Prostate gland (tissue), 2 donors: ENCODE data around the gene SUV39H2. TPM values are rescaled to one million over a fixed set of nuclear protein-coding genes. Genes with fewer than 3 reads are reported as not detected.

Experiments used
- DNase-seq: peaks from one replicate; pipeline ENCODE4 v3.0.0-alpha.2; 2019; ENCODE audit warnings: low spot score
- H3K27ac ChIP-seq, 2 donors: fragments of 200-600 bp; sonication (generic); 2 replicates each; pipeline ENCODE4 v1.5.1; 2017 to 2019
- H3K27me3 ChIP-seq: fragments of 200-600 bp; sonication (generic); replicated peaks from 2 replicates; pipeline ENCODE4 v1.5.1; 2019; ENCODE audit not compliant: insufficient read depth
- H3K36me3 ChIP-seq, 2 donors: fragments of 200-600 bp; sonication (generic); 1 replicate in 1 of 2; 2 replicates in 1 of 2; pipeline versions ENCODE4 v1.5.1 to v1.8.1; 2017 to 2019
- H3K4me1 ChIP-seq: fragments of 200-600 bp; sonication (generic); replicated peaks from 2 replicates; pipeline ENCODE4 v1.5.1; 2019
- H3K4me3 ChIP-seq, 2 donors: fragments of 200-600 bp; sonication (generic); 2 replicates each; pipeline ENCODE4 v1.5.1; 2017 to 2019
- H3K9me3 ChIP-seq: fragments of 200-600 bp; sonication (generic); 2 replicates; pipeline ENCODE4 v1.5.1; 2017
- POLR2A ChIP-seq: fragments of 450-650 bp; IDR thresholded peaks from one replicate; pipeline ENCODE4 v1.6.1; 2016; ENCODE audit warnings: antibody characterized with exemption, mild to moderate bottlenecking
- POLR2AphosphoS5 ChIP-seq: sonication (generic); formaldehyde crosslinking; IDR thresholded peaks from one replicate; pipeline ENCODE4 v1.6.1; 2017; ENCODE audit warnings: antibody characterized with exemption
- WGBS: methylation state at CpG from one replicate; pipeline ENCODE4 v1.1.5; 2018; 5-methylcytosine and 5-hydroxymethylcytosine counted together
- intact Hi-C: fragments of 100-400 bp; cut with DNase I; formaldehyde crosslinking; loops from one replicate; pipeline ENCODE4 v1.14.2; 2022
- total RNA-seq, 2 donors: library from RNA; depleted of rRNA; stranded (reverse); fragments of >200 nt; gene quantifications; one replicate each; pipeline ENCODE4 v1.1.0, GENCODE V29; 2016
- TF ChIP-seq, protein P1 (sequence below), 4 experiments: fragments of 200-600 bp in 2 of 4; fragments of 450-650 bp in 2 of 4; sonication (generic) in 2 of 4; IDR thresholded peaks; 1 replicate in 3 of 4; 2 replicates in 1 of 4; pipeline ENCODE4 v1.5.1; 2016 to 2019; ENCODE audit warnings: antibody characterized with exemption in 4 of 4, mild to moderate bottlenecking in 2 of 4, moderate library complexity in 2 of 4

SUV39H2 gene
- total RNA-seq, 2 donors from 2014 or later = 13.2 to 15.3 TPM

DNA sequence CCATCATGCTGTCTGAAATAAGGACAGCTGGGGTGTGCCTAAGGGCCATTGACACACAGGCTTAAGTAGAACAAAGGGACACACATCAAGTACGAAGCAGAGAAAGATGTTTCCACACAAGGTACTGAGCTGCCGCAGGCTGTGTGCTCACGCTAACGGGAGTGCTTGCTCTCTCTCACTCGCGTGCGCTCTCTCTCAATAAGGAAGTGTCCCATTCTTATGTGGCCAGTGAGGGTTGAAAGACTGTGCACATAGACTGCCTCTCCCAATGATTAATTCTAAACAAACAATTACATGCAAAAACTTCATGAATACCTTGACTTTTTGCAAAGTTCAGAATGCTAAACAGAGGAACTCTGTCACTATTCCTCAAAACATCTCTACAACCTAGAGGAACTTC is 45.3 kb downstream of the SUV39H2 start:
- H3K4me3 ChIP-seq = no peak overlapping the region
- WGBS = 95% methylated on average over 7 of the region's 7 CpGs
- DNase-seq = no peak
- no peaks in the 10 kb centered on the region for H3K27me3 ChIP-seq
- H3K9me3 ChIP-seq = no peaks in the 10 kb centered on the region
- H3K4me1 ChIP-seq = no peaks in the 10 kb centered on the region
- intact Hi-C loops = no loop called here
- H3K27ac ChIP-seq = no peak overlapping the region
- TF ChIP-seq, protein P1, sequence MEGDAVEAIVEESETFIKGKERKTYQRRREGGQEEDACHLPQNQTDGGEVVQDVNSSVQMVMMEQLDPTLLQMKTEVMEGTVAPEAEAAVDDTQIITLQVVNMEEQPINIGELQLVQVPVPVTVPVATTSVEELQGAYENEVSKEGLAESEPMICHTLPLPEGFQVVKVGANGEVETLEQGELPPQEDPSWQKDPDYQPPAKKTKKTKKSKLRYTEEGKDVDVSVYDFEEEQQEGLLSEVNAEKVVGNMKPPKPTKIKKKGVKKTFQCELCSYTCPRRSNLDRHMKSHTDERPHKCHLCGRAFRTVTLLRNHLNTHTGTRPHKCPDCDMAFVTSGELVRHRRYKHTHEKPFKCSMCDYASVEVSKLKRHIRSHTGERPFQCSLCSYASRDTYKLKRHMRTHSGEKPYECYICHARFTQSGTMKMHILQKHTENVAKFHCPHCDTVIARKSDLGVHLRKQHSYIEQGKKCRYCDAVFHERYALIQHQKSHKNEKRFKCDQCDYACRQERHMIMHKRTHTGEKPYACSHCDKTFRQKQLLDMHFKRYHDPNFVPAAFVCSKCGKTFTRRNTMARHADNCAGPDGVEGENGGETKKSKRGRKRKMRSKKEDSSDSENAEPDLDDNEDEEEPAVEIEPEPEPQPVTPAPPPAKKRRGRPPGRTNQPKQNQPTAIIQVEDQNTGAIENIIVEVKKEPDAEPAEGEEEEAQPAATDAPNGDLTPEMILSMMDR (IDR thresholded peaks at IDR 0.05) = no peak
- TF ChIP-seq POLR2A (no peak), POLR2AphosphoS5 (no peak)
- peaks cover 0 to 8% of the 10 kb centered on the region in 2 donors for H3K36me3 ChIP-seq

DNA sequence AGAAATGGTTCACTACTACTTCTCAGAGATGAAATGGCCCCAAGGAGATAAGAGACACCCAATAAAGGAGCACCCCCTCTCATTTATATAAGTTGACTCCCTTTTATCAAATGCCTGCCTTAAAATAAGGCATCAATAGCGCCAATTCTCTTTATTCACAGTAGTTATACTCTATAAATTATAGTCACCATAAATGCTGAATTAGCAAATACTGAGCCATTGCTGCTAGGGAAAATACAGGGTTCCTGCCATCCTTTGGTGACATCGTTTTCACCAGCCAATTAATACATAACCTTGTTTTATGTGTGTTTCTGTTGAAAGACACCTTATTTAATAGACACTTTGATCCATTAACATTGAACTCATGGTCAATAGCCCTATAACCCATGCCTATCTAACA is 46.6 kb downstream of the SUV39H2 start:
- Histone ChIP-seq H3K9me3 (no peaks in the 10 kb centered on the region), H3K4me3 (no peak overlapping the region), H3K27ac (no peak overlapping the region), H3K4me1 (no peaks in the 10 kb centered on the region), H3K36me3 (peaks cover 0 to 8% of the 10 kb centered on the region in 2 donors), H3K27me3 (no peaks in the 10 kb centered on the region)
- DNase-seq = no peak
- 94% methylated on average over 2 of the region's 2 CpGs for WGBS
- no peak for TF ChIP-seq POLR2AphosphoS5
- TF ChIP-seq, protein P1 (IDR thresholded peaks at IDR 0.05) = no peak
- intact Hi-C loops = no loop called here

DNA sequence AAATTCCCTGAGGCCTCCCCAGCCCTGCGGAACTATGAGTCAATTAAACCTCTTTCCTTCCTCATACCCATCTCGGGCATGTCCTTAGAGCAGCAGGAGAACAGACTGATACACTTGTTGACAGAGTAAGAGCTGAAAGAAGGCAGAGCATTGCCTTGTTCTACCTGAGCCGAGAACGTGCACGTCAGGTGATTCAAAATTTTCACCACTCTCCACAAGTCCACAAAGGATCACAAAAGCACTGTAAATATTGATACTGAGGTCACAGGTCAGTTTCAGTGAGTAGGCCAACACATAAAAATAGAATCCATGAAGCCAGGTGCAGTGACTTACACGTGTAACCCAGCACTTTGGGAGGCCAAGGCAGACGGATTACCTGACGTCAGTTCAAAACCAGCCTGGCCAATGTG is 47.4 kb downstream of the SUV39H2 start:
- H3K36me3 ChIP-seq = peaks cover 0 to 8% of the 10 kb centered on the region in 2 donors
- TF ChIP-seq, protein P1 (IDR thresholded peaks at IDR 0.05) = no peak
- TF ChIP-seq POLR2AphosphoS5 = no peak
- no peak for TF ChIP-seq POLR2A
- intact Hi-C loops = no loop called here
- no peaks in the 10 kb centered on the region for H3K9me3 ChIP-seq
- WGBS = 91% methylated on average over 8 of the region's 8 CpGs
- H3K27ac ChIP-seq = no peak overlapping the region
- DNase-seq = no peak
- no peaks in the 10 kb centered on the region for H3K27me3 ChIP-seq
- H3K4me1 ChIP-seq = no peaks in the 10 kb centered on the region
- no peak overlapping the region for H3K4me3 ChIP-seq

DNA sequence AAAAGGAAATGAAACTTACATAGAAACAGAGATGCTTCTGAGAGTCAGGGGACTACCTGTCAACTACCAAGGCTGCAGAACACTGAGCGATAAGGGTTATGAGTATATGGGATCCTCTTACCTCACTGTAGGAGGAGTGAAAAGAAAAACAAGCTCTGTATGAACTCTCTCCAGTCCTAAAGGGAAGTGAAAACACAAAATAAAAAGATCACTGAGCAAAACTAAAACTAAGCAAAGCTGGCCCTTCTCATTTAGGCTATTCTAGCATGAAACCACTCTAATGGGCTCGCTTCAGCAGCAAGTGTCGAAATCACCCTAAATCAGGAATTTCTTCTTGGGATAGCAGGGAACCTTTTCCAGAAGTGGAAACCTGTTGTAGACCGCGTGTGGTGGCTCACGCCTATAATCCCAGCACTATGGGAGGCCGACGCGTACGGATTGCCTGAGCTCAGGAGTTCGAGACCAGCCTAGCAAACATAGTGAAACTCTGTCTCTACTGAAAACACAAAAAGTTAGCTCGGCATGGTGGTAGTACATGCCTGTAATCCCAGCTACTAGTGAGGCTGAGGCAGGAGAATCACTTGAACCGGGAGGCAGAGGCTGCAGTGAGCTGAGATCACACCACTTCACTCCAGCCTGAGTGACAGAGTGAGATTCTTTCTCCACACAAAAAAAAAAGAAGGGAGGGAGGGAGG is 48.2 kb downstream of the SUV39H2 start:
- Histone ChIP-seq H3K9me3 (no peaks in the 10 kb centered on the region), H3K27me3 (no peaks in the 10 kb centered on the region), H3K36me3 (peaks cover 0 to 8% of the 10 kb centered on the region in 2 donors), H3K4me3 (no peak overlapping the region), H3K27ac (no peak overlapping the region), H3K4me1 (no peaks in the 10 kb centered on the region)
- no peak for TF ChIP-seq POLR2AphosphoS5
- TF ChIP-seq POLR2A = no peak
- TF ChIP-seq, protein P1 (IDR thresholded peaks at IDR 0.05) = no peak
- WGBS = 91% methylated on average over 13 of the region's 13 CpGs
- DNase-seq = no peak
- intact Hi-C loops = no loop called here

DNA sequence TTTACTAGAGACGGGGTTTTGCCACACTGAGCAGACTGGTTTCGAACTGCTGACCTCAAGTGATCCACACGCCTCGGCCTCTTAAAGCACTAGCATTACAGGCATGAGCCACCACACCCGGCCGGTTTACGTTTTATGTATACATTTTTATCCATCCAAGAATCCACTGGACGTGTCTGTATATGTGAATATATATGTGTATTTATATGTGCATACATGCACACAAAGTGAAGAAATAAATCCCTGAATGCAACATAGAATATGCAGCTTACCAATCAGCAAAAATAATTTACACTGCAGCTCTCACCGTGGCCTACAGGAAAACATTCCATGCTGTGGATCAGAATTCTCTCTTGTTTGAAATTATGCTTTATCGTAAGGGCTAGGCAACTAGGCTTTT is 51.9 kb downstream of the SUV39H2 start:
- Histone ChIP-seq H3K36me3 (no peaks in the 10 kb centered on the region), H3K27me3 (no peaks in the 10 kb centered on the region), H3K27ac (no peak overlapping the region), H3K4me1 (no peaks in the 10 kb centered on the region), H3K4me3 (no peak overlapping the region), H3K9me3 (no peaks in the 10 kb centered on the region)
- WGBS = 97% methylated on average over 10 of the region's 10 CpGs
- TF ChIP-seq, protein P1 (IDR thresholded peaks at IDR 0.05) = no peak
- TF ChIP-seq POLR2AphosphoS5 (no peak), POLR2A (no peak)
- no peak for DNase-seq
- intact Hi-C loops = no loop called here
